Activated CD4-positive, CD25-positive, alpha-beta regulatory T cell treated with anti-CD3 and anti-CD28 coated beads, Interleukin-2, amount 50 U/mL, for 72 hours (primary cell): ENCODE data around the gene TESK2.
"Not testable (repeated sequence)": the region's sequence is repeated elsewhere in the genome, so short reads cannot be mapped to it uniquely, and the experiment has no call there.

ENCODE experiments used
- DNase-seq: peaks from one replicate; pipeline ENCODE4 v3.0.0; 2021

Gene TESK2

GRCh38 chr1:45470306-45470798, 20.6 kb downstream of the TESK2 start:
- no peak for DNase-seq

GRCh38 chr1:45467353-45467752, 23.6 kb downstream of the TESK2 start:
- DNase-seq = not testable (repeated sequence)

- no peak for DNase-seq
Measured at GRCh38 chr1:45465277-45465676, 25.7 kb downstream of the TESK2 start.

- DNase-seq = no peak
Measured at GRCh38 chr1:45458894-45459293, 32.1 kb downstream of the TESK2 start.

- no peak for DNase-seq
Measured at GRCh38 chr1:45456531-45456930, 34.4 kb downstream of the TESK2 start.

- DNase-seq = no peak
Measured at GRCh38 chr1:45455162-45455561, 35.8 kb downstream of the TESK2 start.

GRCh38 chr1:45454464-45454863, 36.5 kb downstream of the TESK2 start:
- no peak for DNase-seq

- no peak for DNase-seq
Measured at GRCh38 chr1:45452503-45452902, 38.5 kb downstream of the TESK2 start.

- DNase-seq = no peak
Measured at GRCh38 chr1:45448357-45448756, 42.6 kb downstream of the TESK2 start.

GRCh38 chr1:45446950-45447672, 43.9 kb downstream of the TESK2 start:
- DNase-seq = no peak

- no peak for DNase-seq
Measured at GRCh38 chr1:45446530-45446929, 44.4 kb downstream of the TESK2 start.

GRCh38 chr1:45444609-45445131, 46.3 kb downstream of the TESK2 start:
- DNase-seq = no peak

GRCh38 chr1:45443580-45444446, 47.1 kb downstream of the TESK2 start:
- no peak for DNase-seq

GRCh38 chr1:45442272-45442671, 48.7 kb downstream of the TESK2 start:
- DNase-seq = no peak

GRCh38 chr1:45437323-45437722, 53.6 kb downstream of the TESK2 start:
- no peak for DNase-seq

GRCh38 chr1:45430490-45430889, 60.5 kb downstream of the TESK2 start:
- DNase-seq = no peak

- no peak for DNase-seq
Measured at GRCh38 chr1:45429561-45430159, 61.3 kb downstream of the TESK2 start.

- DNase-seq = no peak
Measured at GRCh38 chr1:45423906-45424678, 66.9 kb downstream of the TESK2 start.

GRCh38 chr1:45421935-45422334, 69.0 kb downstream of the TESK2 start:
- DNase-seq = no peak

GRCh38 chr1:45414746-45415145, 76.2 kb downstream of the TESK2 start:
- no peak for DNase-seq

GRCh38 chr1:45412899-45413298, 78.1 kb downstream of the TESK2 start:
- no peak for DNase-seq

GRCh38 chr1:45411510-45411899, 79.5 kb downstream of the TESK2 start:
- no peak for DNase-seq
